ENCODE data around the gene DAZL. TPM values are rescaled to one million over a fixed set of nuclear protein-coding genes. Genes with fewer than 3 reads are reported as not detected.

DAZL gene
- total RNA-seq, 2 donors from 2014 or later = not detected

GRCh38 chr3:16559653-16560365 is 45.4 kb downstream of the DAZL start:
- no peaks in the 10 kb centered on the region for H3K4me1 ChIP-seq (ENCODE audit: control insufficient read depth, insufficient read depth, low read length)
- DNase-seq = no peak
- H3K27me3 ChIP-seq (ENCODE audit: control insufficient read depth, insufficient read depth, low read length, poor library complexity, severe bottlenecking) = no peaks in the 10 kb centered on the region
- H3K9ac ChIP-seq (ENCODE audit: extremely low read depth, low read length, poor library complexity, severe bottlenecking) = no peak overlapping the region
- Mint-ChIP-seq H3K27me3 (ENCODE audit: insufficient read depth) (no peaks in the 10 kb centered on the region), H3K4me1 (no peaks in the 10 kb centered on the region), H3K4me3 (no peak overlapping the region), H3K27ac (no peak overlapping the region), H3K9me3 (peaks cover 16% of the 10 kb centered on the region), H3K36me3 (ENCODE audit: low read depth) (no peaks in the 10 kb centered on the region)
- H3K9me3 ChIP-seq (ENCODE audit: control insufficient read depth, low read length) = peaks cover 10% of the 10 kb centered on the region
- H3K27ac ChIP-seq (ENCODE audit: low read depth, low read length) = no peak overlapping the region
- H3K4me3 ChIP-seq (ENCODE audit: low read length) = no peak overlapping the region
- no peaks in the 10 kb centered on the region for H3K36me3 ChIP-seq (ENCODE audit: control insufficient read depth, insufficient read depth, low read length)
- no peak for TF ChIP-seq CTCF (conservative IDR thresholded peaks at IDR 0.05)
- WGBS, 2 experiments (ENCODE audit: insufficient coverage in 1 of 2, insufficient read length in 1 of 2) = 90% methylated on average over 4 to 5 of the region's 5 CpGs

GRCh38 chr3:16554126-16554525 is 51.1 kb downstream of the DAZL start:
- Histone ChIP-seq H3K27me3 (ENCODE audit: control insufficient read depth, insufficient read depth, low read length, poor library complexity, severe bottlenecking) (no peaks in the 10 kb centered on the region), H3K4me1 (ENCODE audit: control insufficient read depth, insufficient read depth, low read length) (no peaks in the 10 kb centered on the region), H3K36me3 (ENCODE audit: control insufficient read depth, insufficient read depth, low read length) (no peaks in the 10 kb centered on the region), H3K9me3 (ENCODE audit: control insufficient read depth, low read length) (no peaks in the 10 kb centered on the region), H3K27ac (ENCODE audit: low read depth, low read length) (no peak overlapping the region), H3K9ac (ENCODE audit: extremely low read depth, low read length, poor library complexity, severe bottlenecking) (no peak overlapping the region), H3K4me3 (ENCODE audit: low read length) (no peak overlapping the region)
- Mint-ChIP-seq H3K36me3 (ENCODE audit: low read depth) (no peaks in the 10 kb centered on the region), H3K4me1 (peaks cover 6% of the 10 kb centered on the region), H3K27ac (no peak overlapping the region), H3K4me3 (no peak overlapping the region), H3K27me3 (ENCODE audit: insufficient read depth) (peaks cover 2% of the 10 kb centered on the region), H3K9me3 (no peaks in the 10 kb centered on the region)
- no peak for DNase-seq
- WGBS, 2 experiments (ENCODE audit: insufficient coverage in 1 of 2, insufficient read length in 1 of 2) = 90 to 92% methylated on average over 4 of the region's 4 CpGs
- TF ChIP-seq CTCF (conservative IDR thresholded peaks at IDR 0.05) = no peak

GRCh38 chr3:16552757-16553156 is 52.5 kb downstream of the DAZL start:
- Mint-ChIP-seq H3K27me3 (ENCODE audit: insufficient read depth) (peaks cover 2% of the 10 kb centered on the region), H3K4me1 (peaks cover 6% of the 10 kb centered on the region), H3K36me3 (ENCODE audit: low read depth) (no peaks in the 10 kb centered on the region), H3K9me3 (no peaks in the 10 kb centered on the region), H3K4me3 (no peak overlapping the region), H3K27ac (no peak overlapping the region)
- Histone ChIP-seq H3K27ac (ENCODE audit: low read depth, low read length) (no peak overlapping the region), H3K36me3 (ENCODE audit: control insufficient read depth, insufficient read depth, low read length) (no peaks in the 10 kb centered on the region), H3K27me3 (ENCODE audit: control insufficient read depth, insufficient read depth, low read length, poor library complexity, severe bottlenecking) (no peaks in the 10 kb centered on the region), H3K4me1 (ENCODE audit: control insufficient read depth, insufficient read depth, low read length) (no peaks in the 10 kb centered on the region), H3K9ac (ENCODE audit: extremely low read depth, low read length, poor library complexity, severe bottlenecking) (no peak overlapping the region), H3K4me3 (ENCODE audit: low read length) (no peak overlapping the region), H3K9me3 (ENCODE audit: control insufficient read depth, low read length) (no peaks in the 10 kb centered on the region)
- TF ChIP-seq CTCF (conservative IDR thresholded peaks at IDR 0.05) = no peak
- 77 to 100% methylated on average over 2 of the region's 3 CpGs for WGBS, 2 experiments (ENCODE audit: insufficient coverage in 1 of 2, insufficient read length in 1 of 2)
- DNase-seq = no peak
